Measurements from ENCODE around the gene CDKN1B.

CDKN1B gene

DNA sequence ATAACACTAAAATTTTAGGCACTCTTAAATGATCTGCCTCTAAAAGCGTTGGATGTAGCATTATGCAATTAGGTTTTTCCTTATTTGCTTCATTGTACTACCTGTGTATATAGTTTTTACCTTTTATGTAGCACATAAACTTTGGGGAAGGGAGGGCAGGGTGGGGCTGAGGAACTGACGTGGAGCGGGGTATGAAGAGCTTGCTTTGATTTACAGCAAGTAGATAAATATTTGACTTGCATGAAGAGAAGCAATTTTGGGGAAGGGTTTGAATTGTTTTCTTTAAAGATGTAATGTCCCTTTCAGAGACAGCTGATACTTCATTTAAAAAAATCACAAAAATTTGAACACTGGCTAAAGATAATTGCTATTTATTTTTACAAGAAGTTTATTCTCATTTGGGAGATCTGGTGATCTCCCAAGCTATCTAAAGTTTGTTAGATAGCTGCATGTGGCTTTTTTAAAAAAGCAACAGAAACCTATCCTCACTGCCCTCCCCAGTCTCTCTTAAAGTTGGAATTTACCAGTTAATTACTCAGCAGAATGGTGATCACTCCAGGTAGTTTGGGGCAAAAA lies 4.1 kb downstream of the CDKN1B start:
- TF ChIP-seq CEBPB (IDR thresholded peaks at IDR 0.05) (no peak), TAF1 (IDR thresholded peaks at IDR 0.05; ENCODE audit: low read depth) (no peak), FOXM1 (IDR thresholded peaks at IDR 0.05; ENCODE audit: borderline replicate concordance, low read depth) (no peak), NFIC (IDR thresholded peaks at IDR 0.05) (no peak), EGR1 (IDR thresholded peaks at IDR 0.05) (no peak), REST (IDR thresholded peaks at IDR 0.05; ENCODE audit: low read depth) (no peak), RAD21 (IDR thresholded peaks at IDR 0.05; ENCODE audit: low read depth) (no peak), TEAD4 (IDR thresholded peaks at IDR 0.05) (no peak), TCF12 (IDR thresholded peaks at IDR 0.05; ENCODE audit: low read depth) (no peak), MAX (IDR thresholded peaks at IDR 0.05) (no peak), EP300 (IDR thresholded peaks at IDR 0.05; ENCODE audit: borderline replicate concordance) (no peak)
- TF ChIP-seq, protein P1, sequence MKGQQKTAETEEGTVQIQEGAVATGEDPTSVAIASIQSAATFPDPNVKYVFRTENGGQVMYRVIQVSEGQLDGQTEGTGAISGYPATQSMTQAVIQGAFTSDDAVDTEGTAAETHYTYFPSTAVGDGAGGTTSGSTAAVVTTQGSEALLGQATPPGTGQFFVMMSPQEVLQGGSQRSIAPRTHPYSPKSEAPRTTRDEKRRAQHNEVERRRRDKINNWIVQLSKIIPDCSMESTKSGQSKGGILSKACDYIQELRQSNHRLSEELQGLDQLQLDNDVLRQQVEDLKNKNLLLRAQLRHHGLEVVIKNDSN (IDR thresholded peaks at IDR 0.05): no peak

GRCh38 chr12:12721814-12722434 lies 4.8 kb downstream of the CDKN1B start:
- TF ChIP-seq, protein P1 (IDR thresholded peaks at IDR 0.05): no peak
- no peak for TF ChIP-seq EGR1 (IDR thresholded peaks at IDR 0.05)
- TF ChIP-seq RAD21 (IDR thresholded peaks at IDR 0.05; ENCODE audit: low read depth): no peak
- no peak for TF ChIP-seq MAX (IDR thresholded peaks at IDR 0.05)
- no peak for TF ChIP-seq REST (IDR thresholded peaks at IDR 0.05; ENCODE audit: low read depth)
- no peak for TF ChIP-seq TCF12 (IDR thresholded peaks at IDR 0.05; ENCODE audit: low read depth)
- TF ChIP-seq FOXM1 (IDR thresholded peaks at IDR 0.05; ENCODE audit: borderline replicate concordance, low read depth): no peak
- no peak for TF ChIP-seq TAF1 (IDR thresholded peaks at IDR 0.05; ENCODE audit: low read depth)
- TF ChIP-seq CEBPB (IDR thresholded peaks at IDR 0.05): no peak
- no peak for TF ChIP-seq CREB1 (IDR thresholded peaks at IDR 0.05; ENCODE audit: low read depth)
- TF ChIP-seq YY1 (IDR thresholded peaks at IDR 0.05; ENCODE audit: low read depth): no peak
- TF ChIP-seq TEAD4 (IDR thresholded peaks at IDR 0.05): no peak
- no peak for TF ChIP-seq NFIC (IDR thresholded peaks at IDR 0.05)
- TF ChIP-seq ZBTB7A (IDR thresholded peaks at IDR 0.05; ENCODE audit: low read depth): no peak
- TF ChIP-seq EP300 (IDR thresholded peaks at IDR 0.05; ENCODE audit: borderline replicate concordance): no peak

DNA sequence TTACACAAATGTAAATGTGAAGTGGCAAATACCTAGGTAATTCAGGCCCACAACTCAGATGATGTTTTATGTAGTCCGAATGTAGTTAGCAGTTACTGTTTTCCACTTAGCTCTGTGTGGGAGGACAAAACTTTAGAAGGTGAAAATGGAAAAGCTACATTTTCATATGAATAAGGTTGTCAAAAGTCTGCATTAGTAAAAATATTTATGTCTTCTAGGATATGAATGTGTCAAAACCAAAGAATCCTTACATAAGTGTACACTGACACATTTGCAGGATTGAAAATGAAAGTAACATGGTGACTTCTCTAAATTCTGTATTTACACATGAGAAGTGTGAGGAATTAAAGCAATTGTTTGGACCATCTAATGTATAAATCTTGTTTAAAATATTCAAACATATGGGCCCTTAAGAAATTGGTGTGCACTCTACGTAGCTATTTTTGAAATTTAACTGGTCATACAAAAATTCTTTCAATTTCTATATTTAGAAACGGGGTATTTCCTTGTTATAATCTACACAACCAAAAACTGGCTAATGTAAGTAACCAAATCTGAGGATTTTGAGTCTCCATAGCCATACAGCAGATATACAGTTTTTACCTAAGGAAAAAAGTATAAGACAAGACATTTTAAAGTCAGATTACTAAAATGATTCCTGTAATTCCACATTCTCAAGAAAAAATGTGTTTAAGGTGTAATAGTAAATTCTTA lies 5.4 kb downstream of the CDKN1B start:
- no peak for TF ChIP-seq NFIC (IDR thresholded peaks at IDR 0.05)
- no peak for TF ChIP-seq MAX (IDR thresholded peaks at IDR 0.05)
- TF ChIP-seq REST (IDR thresholded peaks at IDR 0.05; ENCODE audit: low read depth): no peak
- TF ChIP-seq EP300 (IDR thresholded peaks at IDR 0.05; ENCODE audit: borderline replicate concordance): no peak
- TF ChIP-seq CREB1 (IDR thresholded peaks at IDR 0.05; ENCODE audit: low read depth): no peak
- no peak for TF ChIP-seq ZBTB7A (IDR thresholded peaks at IDR 0.05; ENCODE audit: low read depth)
- no peak for TF ChIP-seq YY1 (IDR thresholded peaks at IDR 0.05; ENCODE audit: low read depth)
- TF ChIP-seq TCF12 (IDR thresholded peaks at IDR 0.05; ENCODE audit: low read depth): no peak
- TF ChIP-seq TEAD4 (IDR thresholded peaks at IDR 0.05): no peak
- no peak for TF ChIP-seq RAD21 (IDR thresholded peaks at IDR 0.05; ENCODE audit: low read depth)
- TF ChIP-seq EGR1 (IDR thresholded peaks at IDR 0.05): no peak
